Right atrium auricular region (tissue), 2 donors: Measurements from ENCODE around the gene IPO11. TPM values are rescaled to one million over a fixed set of nuclear protein-coding genes. Genes with fewer than 3 reads are reported as not detected.
A peak's percentile ranks its signal among the peaks of the same experiment; 100 is the strongest.

ENCODE experiments used
- DNase-seq: peaks from one replicate; pipeline ENCODE4 v3.0.0-alpha.2; 2019; ENCODE audit warnings: low spot score
- H3K27ac ChIP-seq, 2 donors: fragments of 200-600 bp; sonication (generic); 1 replicate in 1 of 2; 2 replicates in 1 of 2; pipeline ENCODE4 v1.5.1; 2016 to 2019
- H3K27me3 ChIP-seq, 2 donors: fragments of 200-600 bp; sonication (generic); one replicate each; pipeline versions ENCODE4 v1.5.1 to v1.6.0; 2017 to 2019
- H3K36me3 ChIP-seq: fragments of 200-600 bp; sonication (generic); one replicate; pipeline ENCODE4 v1.5.1; 2016
- H3K4me1 ChIP-seq, 2 donors: fragments of 200-600 bp; sonication (generic); one replicate each; pipeline versions ENCODE4 v1.5.1 to v1.6.0; 2017 to 2019
- H3K4me3 ChIP-seq, 2 donors: fragments of 200-600 bp; sonication (generic); 1 replicate in 1 of 2; 2 replicates in 1 of 2; pipeline ENCODE4 v1.5.1; 2017 to 2019; ENCODE audit warnings: mild to moderate bottlenecking in 1 of 2, moderate library complexity in 1 of 2
- H3K9me3 ChIP-seq, 2 donors: fragments of 200-600 bp; sonication (generic); one replicate each; pipeline ENCODE4 v1.5.1; 2019
- CTCF ChIP-seq, 2 donors: fragments of 200-600 bp; sonication (generic); IDR thresholded peaks; one replicate each; pipeline ENCODE4 v1.5.1; 2019; ENCODE audit warnings: antibody characterized with exemption in 2 of 2
- total RNA-seq, 2 donors: library from RNA; depleted of rRNA; stranded (reverse); fragments of >200 nt; gene quantifications; one replicate each; pipeline ENCODE4 v1.1.0, GENCODE V29; 2016

IPO11 gene
- total RNA-seq, 2 donors from 2014 or later = 19.2 to 24.6 TPM

GRCh38 chr5:62608529-62609511 is 196.3 kb downstream of the IPO11 start:
- DNase-seq = no peak
- H3K36me3 ChIP-seq = no peaks in the 10 kb centered on the region
- no peaks in the 10 kb centered on the region for H3K27me3 ChIP-seq
- H3K27ac ChIP-seq = peak overlapping the region in 1 of 2 donors; percentile 6
- H3K4me3 ChIP-seq = no peak overlapping the region
- no peak for TF ChIP-seq CTCF (IDR thresholded peaks at IDR 0.05)
- no peaks in the 10 kb centered on the region for H3K4me1 ChIP-seq
- H3K9me3 ChIP-seq = no peaks in the 10 kb centered on the region

- H3K36me3 ChIP-seq = no peaks in the 10 kb centered on the region
- H3K4me1 ChIP-seq = no peaks in the 10 kb centered on the region
- TF ChIP-seq CTCF (IDR thresholded peaks at IDR 0.05) = no peak
- H3K27ac ChIP-seq = no peak overlapping the region
- no peak overlapping the region for H3K4me3 ChIP-seq
- H3K9me3 ChIP-seq = no peaks in the 10 kb centered on the region
- H3K27me3 ChIP-seq = no peaks in the 10 kb centered on the region
- no peak for DNase-seq
Measured at GRCh38 chr5:62614355-62614754, 201.8 kb downstream of the IPO11 start.

- Histone ChIP-seq H3K9me3 (no peaks in the 10 kb centered on the region), H3K4me1 (no peaks in the 10 kb centered on the region)
Measured at GRCh38 chr5:62616615-62617277, 204.2 kb downstream of the IPO11 start.

DNA sequence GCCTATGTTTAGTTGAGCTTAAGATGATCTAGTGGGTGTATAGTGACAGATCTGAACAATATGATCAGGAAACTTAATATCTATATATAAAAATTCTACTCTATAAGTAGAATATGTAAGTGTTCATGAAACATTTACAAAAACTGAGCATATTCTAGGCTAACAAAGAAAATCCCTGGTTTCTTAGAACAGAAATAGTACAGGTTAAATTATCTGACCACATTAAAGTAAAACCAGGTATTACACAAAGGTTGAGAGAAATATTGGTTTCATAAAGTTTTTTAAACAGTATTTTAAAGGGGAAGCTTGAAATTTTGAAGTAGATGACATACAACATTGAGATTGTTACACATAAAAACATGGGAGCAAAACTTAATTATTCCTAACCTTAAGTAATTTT is 205.4 kb downstream of the IPO11 start:
- Histone ChIP-seq H3K36me3 (no peaks in the 10 kb centered on the region), H3K4me3 (no peak overlapping the region), H3K4me1 (no peaks in the 10 kb centered on the region), H3K27ac (no peak overlapping the region), H3K9me3 (no peaks in the 10 kb centered on the region), H3K27me3 (no peaks in the 10 kb centered on the region)
- no peak for DNase-seq
- no peak for TF ChIP-seq CTCF (IDR thresholded peaks at IDR 0.05)

More at GRCh38 chr5:62616615-62617277, 204.2 kb downstream of the IPO11 start:
- DNase-seq = no peak
- Histone ChIP-seq H3K27me3 (no peaks in the 10 kb centered on the region), H3K27ac (no peak overlapping the region), H3K36me3 (no peaks in the 10 kb centered on the region), H3K4me3 (no peak overlapping the region)
- TF ChIP-seq CTCF (IDR thresholded peaks at IDR 0.05) = no peak

DNA sequence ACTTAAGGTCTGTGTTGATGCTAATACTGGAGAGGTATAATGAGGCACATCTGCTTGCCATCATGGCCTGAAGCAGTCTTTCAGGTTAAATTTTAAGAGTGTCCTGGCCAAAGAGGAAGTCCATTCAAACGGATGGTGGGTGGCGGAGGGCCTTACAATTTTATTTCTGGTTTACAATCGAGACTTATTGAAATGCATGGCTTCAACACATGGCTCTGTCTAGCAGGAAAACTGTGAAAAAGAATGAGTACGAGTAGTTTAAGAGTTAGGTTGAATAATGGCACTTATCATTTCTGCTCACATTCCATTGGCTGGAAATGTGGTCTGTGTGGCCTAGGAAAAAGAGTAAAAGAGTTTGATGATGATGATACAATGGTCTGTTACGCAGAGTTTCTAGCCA is 208.2 kb downstream of the IPO11 start:
- TF ChIP-seq CTCF (IDR thresholded peaks at IDR 0.05) = no peak
- H3K36me3 ChIP-seq = no peaks in the 10 kb centered on the region
- no peak for DNase-seq

More for the DNA sequence above, 208.2 kb downstream of the IPO11 start:
- Histone ChIP-seq H3K27ac (no peak overlapping the region), H3K27me3 (no peaks in the 10 kb centered on the region), H3K4me1 (no peaks in the 10 kb centered on the region), H3K4me3 (no peak overlapping the region), H3K9me3 (no peaks in the 10 kb centered on the region)
